ENCODE results near the gene EFHD2.

- TF ChIP-seq CTCF (IDR thresholded peaks at IDR 0.05; ENCODE audit: control extremely low read depth in 1 of 3, insufficient read depth in 1 of 3, low read depth in 1 of 3, low read length in 3 of 3) (no peak), USF2 (IDR thresholded peaks at IDR 0.05; ENCODE audit: low read length) (no peak), CHD2 (IDR thresholded peaks at IDR 0.05; ENCODE audit: low read length) (no peak), EGR1 (IDR thresholded peaks at IDR 0.05; ENCODE audit: borderline replicate concordance, low read depth, low read length) (no peak), CREB1 (IDR thresholded peaks at IDR 0.05) (no peak), BRCA1 (IDR thresholded peaks at IDR 0.05; ENCODE audit: low read depth, low read length) (no peak), CBX8 (IDR thresholded peaks at IDR 0.05; ENCODE audit: borderline replicate concordance, low read depth, low read length) (no peak), POLR2A (IDR thresholded peaks at IDR 0.05; ENCODE audit: control extremely low read depth in 1 of 2, low read depth in 2 of 2, low read length in 2 of 2) (no peak), EP300 (IDR thresholded peaks at IDR 0.05; ENCODE audit: borderline replicate concordance in 1 of 2, low read depth in 2 of 2, low read length in 2 of 2) (no peak), RBBP5 (IDR thresholded peaks at IDR 0.05; ENCODE audit: borderline replicate concordance, low read depth, low read length) (no peak), RAD21 (IDR thresholded peaks at IDR 0.05 in 1 of 2, conservative IDR thresholded peaks at IDR 0.05 in 1 of 2; ENCODE audit: low read depth in 2 of 2, low read length in 2 of 2) (no peak), KDM1A (IDR thresholded peaks at IDR 0.05; ENCODE audit: borderline replicate concordance, low read length) (no peak)
These were observed 41.5 kb downstream of the EFHD2 start for GRCh38 chr1:15451014-15451722.

Measured in H1 (cell line).